KG1 (cell line): ENCODE results near the gene ELP2.
"Not testable (repeated sequence)": the region's sequence is repeated elsewhere in the genome, so short reads cannot be mapped to it uniquely, and the experiment has no call there.

Experiments used
- DNase-seq: peaks from one replicate; lab custom pipeline; 2025; lab: John Stamatoyannopoulos, UW

ELP2 gene

DNA sequence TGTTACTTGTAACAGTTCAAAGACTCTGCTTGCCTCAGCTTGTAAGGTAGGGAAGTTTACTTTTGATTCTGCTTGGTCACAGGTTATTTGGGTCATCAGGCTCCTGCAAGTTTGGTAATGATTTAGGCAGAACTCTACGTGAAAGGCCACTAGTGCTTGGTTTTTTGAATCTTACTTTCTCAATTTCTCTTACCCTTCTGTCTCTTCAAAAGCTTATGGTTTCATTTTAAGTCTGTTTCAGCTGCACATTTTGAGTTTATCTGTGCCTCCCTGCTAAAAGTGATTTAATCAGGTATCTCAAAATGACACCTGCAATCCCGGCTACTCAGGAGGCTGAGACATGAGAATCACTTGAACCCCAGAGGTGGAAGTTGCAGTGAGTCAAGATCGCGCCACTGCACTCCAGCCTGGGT lies 31.3 kb downstream of the ELP2 start:
- DNase-seq, result no peak

GRCh38 chr18:36162981-36163380 lies 33.3 kb downstream of the ELP2 start:
- no peak for DNase-seq

DNA sequence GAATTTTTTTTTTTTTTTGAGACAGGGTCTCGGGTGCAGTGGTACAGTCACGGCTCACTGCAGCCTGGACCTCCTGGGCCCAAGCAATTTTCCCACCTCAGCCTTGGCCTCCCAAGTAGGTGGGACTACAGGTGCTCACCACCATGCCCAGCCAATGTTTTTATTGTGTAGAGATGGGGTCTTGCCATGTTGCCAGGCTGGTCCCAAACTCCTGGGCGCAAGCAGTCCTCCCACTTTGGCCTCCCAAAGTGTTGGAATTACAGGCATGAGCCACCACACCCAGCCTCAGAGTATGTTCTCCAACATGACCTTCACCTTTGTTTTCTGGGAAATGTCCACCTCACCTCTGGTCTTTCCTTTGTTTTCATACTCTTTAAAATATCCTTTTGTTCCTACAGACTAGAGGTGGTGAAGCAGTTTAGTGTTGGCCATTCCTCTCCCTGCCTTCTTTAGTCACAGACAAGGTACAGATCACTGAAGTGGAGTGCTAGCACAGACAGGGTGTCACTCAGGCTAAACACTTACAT lies 38.1 kb downstream of the ELP2 start:
- DNase-seq, result no peak

- not testable (repeated sequence) for DNase-seq
Observed at GRCh38 chr18:36168296-36168695, 38.6 kb downstream of the ELP2 start.

DNA sequence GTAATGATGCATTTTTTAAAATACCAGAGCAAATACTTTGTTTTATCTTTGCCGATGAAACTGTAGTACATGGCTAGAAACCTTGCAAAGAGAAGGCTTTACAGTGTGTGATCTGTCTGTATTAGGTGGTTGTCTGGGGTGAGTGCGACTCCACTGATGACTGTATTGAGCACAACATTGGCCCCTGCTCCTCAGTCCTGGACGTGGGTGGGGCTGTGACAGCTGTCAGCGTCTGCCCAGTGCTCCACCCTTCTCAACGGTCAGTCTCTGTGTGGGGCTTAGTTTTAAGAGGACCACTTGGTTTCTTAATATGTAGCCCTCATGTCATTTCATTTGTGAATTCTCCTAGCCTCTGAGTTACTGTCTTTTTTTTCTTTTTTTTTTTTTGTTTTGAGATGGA lies 40.2 kb downstream of the ELP2 start:
- no peak for DNase-seq

DNA sequence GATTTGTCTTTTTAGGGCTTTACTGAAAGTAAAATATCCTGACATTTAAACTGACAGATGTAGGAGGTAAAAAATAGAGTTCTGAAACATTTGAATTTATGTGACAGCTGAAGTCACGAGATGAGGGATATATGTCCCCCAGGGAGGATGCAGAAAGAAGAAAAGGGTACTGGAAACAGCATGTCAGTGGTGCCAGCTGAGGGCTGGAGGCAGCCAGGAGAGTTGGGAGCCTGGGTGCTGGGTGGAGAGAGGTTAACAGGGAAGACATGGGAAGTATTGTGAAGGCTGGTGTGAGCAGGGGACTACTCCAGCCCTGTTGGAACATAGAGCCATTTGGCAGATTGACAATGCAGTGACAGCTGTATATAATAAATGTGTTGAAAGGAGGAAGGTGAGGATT lies 45.8 kb downstream of the ELP2 start:
- DNase-seq, result no peak

- no peak for DNase-seq
Observed at GRCh38 chr18:36176177-36176584, 46.5 kb downstream of the ELP2 start.

DNA sequence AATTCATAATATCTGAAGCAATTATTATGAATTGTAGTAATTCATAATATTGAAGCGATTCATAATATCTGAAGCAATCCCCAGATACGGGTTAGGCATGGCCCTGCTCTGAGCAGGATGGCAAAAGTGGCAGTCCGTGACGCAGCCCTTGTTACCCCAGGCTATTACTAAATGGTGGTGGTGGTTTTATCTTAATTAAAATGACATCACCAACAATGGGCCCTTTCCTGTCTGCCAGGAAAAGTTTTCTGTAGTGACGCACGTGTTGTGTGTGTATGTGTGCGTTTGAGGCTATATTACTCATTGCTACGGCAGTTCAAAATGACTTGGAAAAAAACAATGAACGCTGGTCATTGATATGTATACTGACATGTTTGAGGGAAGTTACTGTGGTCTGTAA lies 47.0 kb downstream of the ELP2 start:
- DNase-seq, result no peak

DNA sequence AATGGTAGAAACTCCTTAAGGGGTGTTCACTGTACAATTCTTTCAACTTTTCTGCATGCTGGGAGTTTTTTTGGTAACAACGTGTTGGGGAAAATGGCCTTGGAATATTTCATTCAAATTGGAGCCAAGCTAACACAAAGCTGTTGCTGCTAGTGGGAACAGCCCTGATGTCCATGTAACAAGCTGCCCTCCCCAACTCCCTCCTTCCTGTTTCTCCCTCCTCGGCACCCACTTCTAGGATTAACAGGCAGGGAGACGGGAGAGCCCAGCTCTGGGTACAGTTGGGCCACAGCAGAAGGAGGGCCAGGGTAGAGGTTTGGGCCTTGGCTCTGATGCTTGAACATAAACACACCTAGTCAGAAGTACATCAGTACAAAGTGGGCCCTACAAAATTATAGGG lies 48.2 kb downstream of the ELP2 start:
- no peak for DNase-seq

GRCh38 chr18:36179562-36180355 lies 50.1 kb downstream of the ELP2 start:
- peak; percentile 47 for DNase-seq

DNA sequence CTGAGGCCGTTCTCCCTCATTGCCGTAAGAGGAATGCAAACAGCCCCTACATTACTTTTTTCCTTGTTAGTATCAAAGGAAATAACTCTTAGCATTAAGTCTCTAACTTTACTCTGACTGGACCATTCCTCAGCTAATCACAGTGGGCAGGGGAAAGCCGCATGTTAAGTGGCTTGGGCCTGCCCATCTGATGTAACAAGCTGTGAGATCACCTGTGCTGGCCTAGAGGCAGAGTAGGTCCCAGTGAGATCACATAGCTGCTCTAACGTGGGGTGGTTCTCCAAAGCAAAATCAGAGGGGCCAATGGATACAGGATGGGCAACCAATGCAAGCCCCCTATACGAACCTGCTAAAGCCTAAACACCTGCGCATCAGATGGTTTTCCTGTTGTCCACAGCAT lies 51.7 kb downstream of the ELP2 start:
- no peak for DNase-seq

GRCh38 chr18:36181898-36182506 lies 52.3 kb downstream of the ELP2 start:
- DNase-seq, result no peak

DNA sequence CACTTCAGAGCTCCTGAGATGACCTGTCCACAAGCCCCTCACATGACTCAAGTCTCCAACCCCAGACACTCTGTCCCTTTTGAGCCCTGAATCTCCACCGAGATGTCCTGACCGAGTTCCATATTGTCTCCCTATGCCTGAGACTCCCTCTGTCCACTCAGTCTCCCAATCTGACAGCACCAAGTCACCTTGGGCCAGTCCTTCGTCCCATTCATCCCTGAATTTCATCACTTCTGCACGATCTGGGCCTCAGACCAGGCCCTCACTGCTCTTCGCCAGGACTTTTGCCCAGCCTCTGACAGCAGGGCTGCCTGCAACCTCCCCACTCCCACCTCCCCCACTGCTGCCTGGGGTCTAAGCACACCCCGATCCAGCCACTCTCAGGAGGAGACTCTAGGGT lies 53.3 kb downstream of the ELP2 start:
- no peak for DNase-seq

GRCh38 chr18:36183987-36184386 lies 54.3 kb downstream of the ELP2 start:
- no peak for DNase-seq

DNA sequence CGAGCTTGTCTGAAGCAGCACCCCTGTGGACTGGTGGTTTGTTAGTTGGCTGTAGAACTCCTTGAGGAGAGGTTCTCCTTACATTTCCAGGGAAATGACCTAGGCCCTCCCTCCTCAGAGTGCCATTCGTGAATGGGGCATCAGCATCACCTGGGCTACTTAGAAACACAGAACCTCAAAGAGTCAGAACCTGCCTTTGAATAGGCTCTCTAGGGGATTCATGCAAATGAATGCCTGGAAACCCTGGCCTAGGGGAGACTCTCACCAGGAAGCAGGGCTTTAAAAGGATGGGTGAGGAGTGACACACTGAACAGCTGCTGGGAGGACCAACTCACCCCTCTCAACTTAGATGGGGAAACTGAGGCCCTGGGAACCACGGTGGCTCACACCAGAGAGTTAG lies 55.5 kb downstream of the ELP2 start:
- no peak for DNase-seq

DNA sequence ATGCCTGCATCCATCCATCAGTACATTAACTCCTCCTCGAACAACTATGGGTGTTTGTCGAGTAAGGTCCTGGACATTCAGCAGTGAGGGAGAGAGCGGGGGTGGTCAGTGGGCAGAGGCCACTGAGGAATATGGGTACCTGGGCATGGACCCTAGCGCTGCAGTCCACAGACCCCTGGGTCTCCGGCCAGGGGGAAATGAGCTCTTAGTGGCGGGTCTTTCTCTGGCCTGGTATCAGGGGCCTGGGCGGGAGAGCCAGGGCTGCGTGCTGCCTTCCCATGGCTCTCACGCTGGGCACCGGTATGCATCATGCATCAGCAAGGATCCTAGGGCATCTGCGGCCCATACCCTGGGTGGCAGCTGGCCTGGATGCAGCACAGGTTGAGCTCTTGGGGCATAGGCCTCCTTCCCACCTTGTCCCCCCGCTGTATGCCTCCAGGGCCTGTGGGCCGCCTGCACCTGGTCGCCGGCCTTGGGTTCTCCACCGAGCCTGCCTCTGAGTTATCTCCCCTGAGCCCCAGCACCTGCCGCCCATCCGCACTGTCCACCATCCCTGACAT lies 56.3 kb downstream of the ELP2 start:
- DNase-seq, result no peak

DNA sequence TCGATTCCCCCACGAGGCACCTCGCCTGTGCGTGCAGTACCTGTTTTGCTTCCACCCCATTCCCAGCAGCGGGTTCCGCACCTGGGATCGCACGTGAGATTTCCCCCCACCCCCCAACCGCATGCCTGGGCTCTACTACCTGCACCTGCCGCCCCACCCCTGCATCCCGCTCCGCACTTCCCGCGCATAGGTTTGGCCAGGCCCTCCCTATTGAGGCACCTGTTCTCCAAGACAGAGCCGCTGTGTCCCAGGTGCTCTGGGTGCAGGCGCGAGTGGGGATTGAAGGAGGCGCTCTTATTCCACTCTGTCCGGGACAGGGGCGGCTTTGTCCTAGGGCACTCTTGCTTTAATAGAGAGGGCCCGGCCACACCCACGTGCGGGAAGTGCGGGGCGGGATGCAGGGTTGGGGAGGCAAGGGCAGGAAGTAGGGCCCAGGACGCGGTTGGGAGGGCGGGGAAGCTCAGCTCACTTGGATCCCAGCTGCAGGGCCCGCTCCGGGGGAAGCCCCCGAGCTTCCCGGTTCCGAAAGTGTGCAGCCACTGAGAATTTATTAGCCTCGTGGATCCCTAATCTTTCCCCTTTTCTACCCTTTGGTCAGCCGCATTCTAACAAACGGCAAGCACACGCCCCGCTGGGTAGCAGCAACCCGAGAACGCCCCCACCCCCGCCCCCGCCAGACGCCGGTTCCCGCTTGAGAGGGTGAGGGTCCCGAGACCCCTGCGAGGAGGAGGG lies 56.9 kb downstream of the ELP2 start:
- DNase-seq, result no peak

- DNase-seq, result no peak
Observed at GRCh38 chr18:36187193-36187825, 57.6 kb downstream of the ELP2 start, which contains the start of gene MOCOS. Gene MOCOS (plus strand): TSS chr18:36187497. CDS start chr18:36187540, 43 bp downstream.

DNA sequence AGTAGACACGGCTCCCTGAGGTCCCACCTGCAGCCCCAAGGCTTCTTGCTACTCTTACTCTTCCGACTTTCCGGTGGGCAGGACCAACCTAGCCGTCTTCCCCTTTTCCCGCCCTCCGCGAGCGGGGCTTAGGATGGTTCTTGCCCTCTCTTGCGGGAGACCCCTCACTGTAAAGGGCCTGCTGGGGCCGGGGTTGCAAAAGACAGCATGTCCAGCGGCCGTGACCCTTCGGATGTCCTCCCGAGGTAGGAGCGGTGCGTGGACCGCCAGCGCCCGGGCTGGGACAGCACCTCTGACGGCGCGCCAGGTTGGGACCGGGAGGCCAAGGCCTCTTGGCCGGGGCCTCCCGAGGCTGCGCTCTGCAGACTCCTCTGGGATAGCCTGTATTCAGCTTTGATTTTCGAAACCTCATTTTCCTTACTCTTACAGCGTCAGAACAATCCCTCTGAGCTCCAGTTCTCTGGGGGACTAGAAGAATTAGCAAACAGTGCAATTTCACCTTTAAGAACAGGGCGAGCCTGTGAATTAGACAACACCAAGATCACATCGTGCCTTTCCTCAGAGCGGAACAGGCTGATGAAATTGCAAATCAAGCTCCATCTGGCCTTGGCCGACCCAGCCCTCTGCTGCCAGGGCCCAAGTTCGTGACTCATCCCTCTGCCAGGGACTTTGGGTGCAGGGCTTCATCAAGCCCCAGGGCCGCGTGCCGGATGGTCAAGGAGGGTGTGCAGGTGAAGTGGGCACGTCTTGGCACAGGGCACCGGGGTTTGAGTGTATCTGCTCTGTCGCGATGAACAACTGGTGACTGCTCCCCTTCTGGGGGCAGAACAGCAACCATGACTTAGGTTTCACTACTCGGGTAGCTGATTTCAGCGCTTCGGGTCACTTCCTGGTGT lies 58.4 kb downstream of the ELP2 start:
- DNase-seq, result no peak

DNA sequence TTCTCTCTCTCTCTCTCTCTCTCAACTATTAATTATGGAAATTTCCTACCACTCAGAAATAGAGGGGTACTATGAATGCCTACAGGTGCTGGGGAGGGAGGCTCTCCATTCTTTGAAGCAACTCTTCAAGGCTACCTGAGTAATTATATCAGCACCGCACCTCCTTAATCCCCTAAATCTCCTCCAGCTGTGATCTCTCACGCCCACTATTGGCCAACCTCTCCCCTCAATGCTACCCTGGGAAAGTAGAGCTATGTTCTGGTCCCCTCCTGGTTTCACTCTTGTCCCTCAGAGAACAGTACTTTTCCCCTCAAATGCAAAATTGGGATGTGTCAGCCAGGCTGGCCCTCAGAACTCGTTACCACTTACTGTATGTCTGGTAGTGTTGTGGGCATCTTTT lies 59.2 kb downstream of the ELP2 start:
- no peak for DNase-seq

DNA sequence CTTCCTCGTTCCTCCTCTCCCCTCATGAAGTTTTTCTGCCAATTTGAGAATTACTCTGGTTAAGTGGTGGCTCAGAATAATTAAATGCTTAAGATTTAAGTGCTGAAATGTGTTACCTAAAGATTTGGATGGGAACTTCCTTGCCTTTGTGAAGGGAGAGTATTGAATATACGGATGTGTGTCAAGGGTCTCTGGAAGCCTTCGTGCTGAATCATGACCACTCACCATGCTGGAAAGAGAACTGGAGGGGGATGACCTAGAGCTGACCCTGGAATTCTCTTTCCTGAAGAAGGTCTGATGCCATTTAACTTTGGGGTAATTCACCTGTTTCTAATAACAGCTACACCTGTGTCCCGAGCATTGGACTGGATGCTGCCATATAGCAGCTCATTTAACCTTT lies 59.8 kb downstream of the ELP2 start:
- no peak for DNase-seq
